Measurements from ENCODE around the gene NGEF. TPM values are rescaled to one million over a fixed set of nuclear protein-coding genes. Genes with fewer than 3 reads are reported as not detected.

Gene NGEF
- total and polyA plus RNA-seq, 8 donors, result 0.26 to 3.6 (median 1.4) TPM

DNA sequence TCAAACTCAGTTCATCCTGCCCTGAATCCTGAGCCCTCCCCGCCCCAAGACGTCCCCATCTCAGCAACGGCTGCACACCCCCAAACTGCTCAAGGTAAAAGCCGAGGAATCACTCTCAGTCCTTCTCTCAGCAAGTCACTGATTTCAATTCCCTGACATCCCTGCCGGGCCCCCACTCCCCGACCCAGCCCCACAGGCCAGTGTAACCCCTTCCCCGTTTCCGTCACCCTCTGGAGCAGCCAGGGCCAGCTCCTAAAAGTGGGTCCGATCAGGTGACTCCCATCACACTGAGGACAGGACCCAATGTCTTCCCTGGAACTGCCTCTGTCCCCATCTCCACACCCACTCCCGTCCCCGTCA, 122.5 kb downstream of the NGEF start:
- DNase-seq (peak in 1 of 4 donors; percentile 55), ATAC-seq (no peak)
- H3K4me1 ChIP-seq, result no peaks in the 10 kb centered on the region
- H3K27me3 ChIP-seq, result peaks cover 0 to 60% of the 10 kb centered on the region in 2 donors
- no peaks in the 10 kb centered on the region for H3K36me3 ChIP-seq
- TF ChIP-seq, protein P1, sequence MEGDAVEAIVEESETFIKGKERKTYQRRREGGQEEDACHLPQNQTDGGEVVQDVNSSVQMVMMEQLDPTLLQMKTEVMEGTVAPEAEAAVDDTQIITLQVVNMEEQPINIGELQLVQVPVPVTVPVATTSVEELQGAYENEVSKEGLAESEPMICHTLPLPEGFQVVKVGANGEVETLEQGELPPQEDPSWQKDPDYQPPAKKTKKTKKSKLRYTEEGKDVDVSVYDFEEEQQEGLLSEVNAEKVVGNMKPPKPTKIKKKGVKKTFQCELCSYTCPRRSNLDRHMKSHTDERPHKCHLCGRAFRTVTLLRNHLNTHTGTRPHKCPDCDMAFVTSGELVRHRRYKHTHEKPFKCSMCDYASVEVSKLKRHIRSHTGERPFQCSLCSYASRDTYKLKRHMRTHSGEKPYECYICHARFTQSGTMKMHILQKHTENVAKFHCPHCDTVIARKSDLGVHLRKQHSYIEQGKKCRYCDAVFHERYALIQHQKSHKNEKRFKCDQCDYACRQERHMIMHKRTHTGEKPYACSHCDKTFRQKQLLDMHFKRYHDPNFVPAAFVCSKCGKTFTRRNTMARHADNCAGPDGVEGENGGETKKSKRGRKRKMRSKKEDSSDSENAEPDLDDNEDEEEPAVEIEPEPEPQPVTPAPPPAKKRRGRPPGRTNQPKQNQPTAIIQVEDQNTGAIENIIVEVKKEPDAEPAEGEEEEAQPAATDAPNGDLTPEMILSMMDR (IDR thresholded peaks at IDR 0.05), result no peak
- no peak overlapping the region for H3K4me3 ChIP-seq
- H3K9me3 ChIP-seq, result no peaks in the 10 kb centered on the region
- intact Hi-C loops (cut with DNase I), result no loop called here
- no peak overlapping the region for H3K27ac ChIP-seq

DNA sequence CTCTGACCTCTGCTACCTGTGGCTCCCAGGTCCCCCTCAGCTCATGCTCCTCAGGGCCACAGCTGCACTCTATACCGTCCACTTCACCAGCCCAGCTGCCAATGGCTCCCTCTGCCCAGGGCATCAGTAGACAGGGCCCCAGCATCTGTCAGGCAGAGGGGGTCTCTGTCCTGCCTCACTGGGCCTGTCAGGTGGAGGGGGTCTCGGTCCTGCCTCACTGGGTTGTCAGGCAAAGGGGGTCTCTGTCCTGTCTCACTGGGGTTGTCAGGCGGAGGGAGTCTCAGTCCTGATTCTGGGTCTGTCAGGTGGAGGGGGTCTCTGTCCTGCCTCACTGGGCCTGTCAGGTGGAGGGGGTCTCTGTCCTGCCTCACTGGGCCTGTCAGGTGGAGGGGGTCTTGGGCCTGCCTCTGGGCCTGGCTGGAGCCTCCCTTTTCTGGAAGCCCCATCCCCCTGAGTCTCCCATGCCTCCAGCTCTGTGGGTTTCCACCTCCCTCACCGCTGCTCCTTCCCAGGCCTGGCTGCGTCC, 123.1 kb downstream of the NGEF start:
- no peaks in the 10 kb centered on the region for H3K9me3 ChIP-seq
- no peak overlapping the region for H3K27ac ChIP-seq
- H3K4me1 ChIP-seq, result no peaks in the 10 kb centered on the region
- DNase-seq (peak in 1 of 4 donors; percentile 35), ATAC-seq (no peak)
- intact Hi-C loops (cut with DNase I), result no loop called here
- peaks cover 0 to 66% of the 10 kb centered on the region in 2 donors for H3K27me3 ChIP-seq
- TF ChIP-seq, protein P1 (IDR thresholded peaks at IDR 0.05), result no peak
- H3K36me3 ChIP-seq, result no peaks in the 10 kb centered on the region
- no peak overlapping the region for H3K4me3 ChIP-seq

DNA sequence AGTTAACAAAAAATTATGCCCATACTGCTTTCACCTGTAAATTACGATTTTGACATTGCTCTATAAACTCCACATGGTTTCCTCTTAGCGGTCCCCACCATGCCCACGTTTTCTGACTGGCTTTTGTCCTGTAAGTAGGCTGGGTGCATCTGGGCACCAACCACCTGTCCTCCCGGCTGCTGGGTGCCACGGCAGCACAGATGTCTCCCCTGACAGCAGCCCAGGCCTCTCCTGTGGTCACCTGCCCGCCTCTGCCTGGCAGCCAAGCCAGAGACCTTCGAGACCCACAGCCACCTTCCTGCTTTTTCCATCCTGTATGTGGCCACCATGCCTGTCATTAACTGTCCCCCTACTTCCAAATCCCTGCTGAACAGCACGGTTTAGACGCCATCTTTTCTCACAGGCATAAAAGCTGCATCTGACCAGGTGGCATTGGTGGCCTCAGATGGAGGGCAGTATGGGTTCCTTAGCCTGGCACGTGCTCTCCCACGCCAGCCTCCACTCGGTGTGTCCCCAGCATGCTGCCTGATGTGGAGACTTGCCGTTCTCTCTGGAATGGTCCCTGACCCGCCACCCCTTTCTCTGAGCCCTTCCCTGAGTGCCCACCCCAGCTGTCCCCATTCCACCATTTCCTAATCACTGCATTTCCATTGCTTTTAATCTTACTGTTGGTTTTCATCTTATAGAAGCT, 124.1 kb downstream of the NGEF start:
- ATAC-seq (no peak), DNase-seq (peak in 2 of 4 donors; percentile 22 to 52)
- Histone ChIP-seq H3K4me3 (no peak overlapping the region), H3K4me1 (no peaks in the 10 kb centered on the region), H3K9me3 (no peaks in the 10 kb centered on the region), H3K36me3 (no peaks in the 10 kb centered on the region), H3K27me3 (peaks cover 0 to 73% of the 10 kb centered on the region in 2 donors), H3K27ac (no peak overlapping the region)
- TF ChIP-seq, protein P1 (IDR thresholded peaks at IDR 0.05), result no peak
- intact Hi-C loops (cut with DNase I), result no loop called here

DNA sequence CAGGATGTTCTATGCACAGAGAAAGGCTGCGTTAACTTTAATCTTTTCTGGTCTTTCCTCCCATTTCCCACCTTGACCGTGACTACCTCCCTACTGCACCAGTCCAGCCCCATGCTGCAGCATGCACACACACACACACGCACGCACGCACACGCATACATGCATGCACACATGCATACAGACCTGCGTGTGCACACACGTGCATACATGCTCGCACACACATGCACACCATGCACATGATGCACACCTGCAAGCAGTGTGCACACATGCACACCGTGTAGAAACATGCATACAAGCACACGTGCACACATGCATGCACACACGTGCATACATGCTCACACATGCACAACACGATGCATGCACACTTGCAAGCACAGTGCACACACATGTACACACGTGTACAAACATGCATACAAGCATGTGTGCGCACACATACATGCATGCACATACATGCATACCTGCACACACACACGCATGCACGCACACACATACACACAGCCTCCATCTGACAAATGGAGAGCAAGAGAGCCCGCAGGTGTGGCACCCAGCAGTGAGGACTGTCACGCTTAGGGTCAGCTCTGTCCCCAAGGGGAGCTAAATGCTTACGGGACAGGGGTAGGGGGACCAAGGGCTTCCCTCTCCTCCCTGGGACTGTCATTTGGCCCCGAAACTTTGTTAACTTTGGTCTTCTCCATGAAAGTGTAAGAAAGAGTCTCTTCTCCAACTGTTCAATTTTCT, 124.8 kb downstream of the NGEF start:
- DNase-seq (peak in 1 of 4 donors; percentile 37), ATAC-seq (no peak)
- H3K9me3 ChIP-seq, result no peaks in the 10 kb centered on the region
- H3K4me3 ChIP-seq, result no peak overlapping the region
- TF ChIP-seq, protein P1 (IDR thresholded peaks at IDR 0.05), result no peak
- no peak overlapping the region for H3K27ac ChIP-seq
- intact Hi-C loops (cut with DNase I), result no loop called here
- H3K36me3 ChIP-seq, result no peaks in the 10 kb centered on the region
- H3K4me1 ChIP-seq, result no peaks in the 10 kb centered on the region
- peaks cover 0 to 66% of the 10 kb centered on the region in 2 donors for H3K27me3 ChIP-seq

DNA sequence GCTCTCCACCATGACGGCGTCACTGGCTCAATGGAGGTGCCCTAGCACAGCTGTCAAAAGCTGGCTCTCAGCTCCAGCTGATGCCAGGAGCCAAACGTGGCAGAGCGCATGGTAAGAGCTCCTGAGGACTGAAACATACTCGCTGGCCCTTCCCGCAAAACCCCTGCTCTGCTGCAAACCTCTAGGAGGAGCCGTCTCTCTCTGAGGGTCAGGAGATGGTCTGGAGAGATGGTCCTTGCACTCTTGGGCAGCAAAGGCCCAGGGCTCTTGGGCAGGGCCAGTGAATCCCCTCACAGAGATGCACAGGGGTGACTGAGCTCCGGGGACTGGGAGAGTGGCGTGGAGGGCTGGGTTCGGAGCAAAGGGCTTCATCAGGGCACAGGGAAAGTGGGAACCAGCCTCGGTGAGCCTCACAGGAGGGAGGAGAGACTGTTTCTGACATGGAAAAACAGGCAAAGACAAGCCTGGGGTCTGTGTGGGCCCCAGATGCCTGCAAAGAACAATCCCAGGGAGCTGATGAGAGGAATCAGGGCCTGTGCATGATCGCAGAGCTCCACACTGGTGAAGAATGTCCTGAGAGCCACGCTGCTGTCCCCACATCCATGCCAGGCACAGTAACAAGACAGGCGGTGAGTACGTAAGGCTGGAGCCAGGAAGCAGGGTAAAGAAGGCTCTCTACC, 125.7 kb downstream of the NGEF start:
- Histone ChIP-seq H3K4me1 (no peaks in the 10 kb centered on the region), H3K27ac (no peak overlapping the region), H3K27me3 (peaks cover 0 to 56% of the 10 kb centered on the region in 2 donors), H3K4me3 (no peak overlapping the region), H3K36me3 (no peaks in the 10 kb centered on the region), H3K9me3 (no peaks in the 10 kb centered on the region)
- ATAC-seq, result no peak
- TF ChIP-seq, protein P1 (IDR thresholded peaks at IDR 0.05), result no peak
- intact Hi-C loops (cut with DNase I), result no loop called here
- peak in 1 of 4 donors; percentile 26 for DNase-seq

Measured in left lung (tissue), 10 donors.